HepG2 (cell line): ENCODE data around the gene ABHD17A. TPM values are rescaled to one million over a fixed set of nuclear protein-coding genes. Genes with fewer than 3 reads are reported as not detected.
A peak's percentile ranks its signal among the peaks of the same experiment; 100 is the strongest.

Experiments used
- CBX1 ChIP-seq: IDR thresholded peaks from one replicate; pipeline ENCODE4 v1.6.1; 2016; ENCODE audit warnings: antibody characterized with exemption, low read depth
- DNMT1 ChIP-seq: sonication (generic); formaldehyde crosslinking; IDR thresholded peaks from 2 replicates; pipeline ENCODE4 v1.5.1; 2020; ENCODE audit warnings: mild to moderate bottlenecking, missing genetic modification reagents
- KLF6 ChIP-seq: IDR thresholded peaks from 2 replicates; pipeline ENCODE4 v1.8.0; 2016; ENCODE audit warnings: missing biosample characterization, missing genetic modification reagents
- LCORL ChIP-seq, 2 experiments: fragments of 450-650 bp in 1 of 2; sonication (generic) in 1 of 2; formaldehyde crosslinking in 1 of 2; IDR thresholded peaks; 2 replicates each; pipeline versions ENCODE4 v1.5.0 to v1.6.1; 2017 to 2020; ENCODE audit warnings: antibody characterized with exemption in 1 of 2, missing genetic modification reagents in 1 of 2
- MAZ ChIP-seq, 2 experiments: sonication (generic) in 1 of 2; formaldehyde crosslinking in 1 of 2; IDR thresholded peaks; 2 replicates each; pipeline versions ENCODE4 v1.5.0 to v1.6.1; 2012 to 2020; ENCODE audit warnings: low read depth in 2 of 2, mild to moderate bottlenecking in 2 of 2, borderline replicate concordance in 1 of 2, improper control_type of control experiment in 1 of 2, low read length in 1 of 2, missing genetic modification reagents in 1 of 2, moderate library complexity in 1 of 2
- MIER2 ChIP-seq: IDR thresholded peaks from 2 replicates; pipeline ENCODE4 v1.6.1; 2016; ENCODE audit warnings: missing biosample characterization, missing genetic modification reagents
- RBM39 ChIP-seq: fragments of 200-400 bp; formaldehyde crosslinking; IDR thresholded peaks from one replicate; pipeline ENCODE4 v1.6.1; 2018; ENCODE audit warnings: antibody characterized with exemption, mild to moderate bottlenecking, low read depth, low read length; ENCODE audit not compliant: poor library complexity, severe bottlenecking
- ZBTB20 ChIP-seq: sonication (generic); formaldehyde crosslinking; IDR thresholded peaks from 2 replicates; pipeline ENCODE4 v1.8.1; 2023; ENCODE audit warnings: missing genetic modification reagents, low read depth, mild to moderate bottlenecking, borderline replicate concordance
- ZFP41 ChIP-seq: sonication (generic); formaldehyde crosslinking; IDR thresholded peaks from 2 replicates; pipeline ENCODE4 v1.4.0; 2020; ENCODE audit warnings: mild to moderate bottlenecking, missing genetic modification reagents, borderline replicate concordance
- ZFX ChIP-seq: sonication (generic); formaldehyde crosslinking; IDR thresholded peaks from 2 replicates; pipeline ENCODE4 v1.4.0; 2020; ENCODE audit warnings: mild to moderate bottlenecking, low read depth, missing genetic modification reagents, moderate library complexity
- ZNF235 ChIP-seq: sonication (generic); formaldehyde crosslinking; IDR thresholded peaks from 2 replicates; pipeline ENCODE4 v1.8.1; 2023; ENCODE audit warnings: mild to moderate bottlenecking, missing genetic modification reagents, borderline replicate concordance
- ZNF383 ChIP-seq: sonication (generic); formaldehyde crosslinking; IDR thresholded peaks from 2 replicates; pipeline ENCODE4 v1.4.0; 2020; ENCODE audit warnings: missing genetic modification reagents, mild to moderate bottlenecking, borderline replicate concordance
- ZNF501 ChIP-seq: sonication (generic); formaldehyde crosslinking; IDR thresholded peaks from 2 replicates; pipeline ENCODE4 v1.5.1; 2020; ENCODE audit warnings: mild to moderate bottlenecking, moderate library complexity, missing genetic modification reagents
- ZNF737 ChIP-seq: sonication (generic); formaldehyde crosslinking; IDR thresholded peaks from 2 replicates; pipeline ENCODE4 v1.5.0; 2020; ENCODE audit warnings: missing genetic modification reagents, mild to moderate bottlenecking, borderline replicate concordance
- polyA plus RNA-seq, 8 experiments: library from polyadenylated mRNA; depleted of rRNA in 3 of 8; stranded (reverse) in 7 of 8; unstranded in 1 of 8; fragments of >200 nt; fragmentation: Illumina TruSeq in 4 of 8; extraction: Trizol in 4 of 8; gene quantifications; 2 replicates each; pipeline versions ENCODE4 v1.2.1 to v1.2.3, GENCODE V29; 2011 to 2016; ENCODE audit warnings: low read depth in 4 of 8, missing spikeins in 1 of 8, mixed read lengths in 1 of 8; ENCODE audit not compliant: insufficient read depth in 1 of 8
- total RNA-seq, 5 experiments: library from RNA; depleted of rRNA; stranded (reverse); fragments of >200 nt; fragmentation: Illumina TruSeq; extraction: Trizol; gene quantifications; 2 replicates each; pipeline ENCODE4 v1.2.3, GENCODE V29; 2016; ENCODE audit warnings: low read depth in 1 of 5
- TF ChIP-seq, protein P1 (sequence below): sonication (generic); formaldehyde crosslinking; IDR thresholded peaks from 2 replicates; pipeline ENCODE4 v1.8.1; 2023; ENCODE audit warnings: mild to moderate bottlenecking, inconsistent platforms, moderate library complexity, missing genetic modification reagents, borderline replicate concordance
- TF ChIP-seq, protein P2 (sequence below): sonication (generic); formaldehyde crosslinking; IDR thresholded peaks from 2 replicates; pipeline ENCODE4 v1.5.1; 2020; ENCODE audit warnings: mild to moderate bottlenecking, moderate library complexity, missing genetic modification reagents
- TF ChIP-seq, protein P3 (sequence below): sonication (generic); formaldehyde crosslinking; IDR thresholded peaks from 2 replicates; pipeline ENCODE4 v1.5.1; 2020; ENCODE audit warnings: mild to moderate bottlenecking, missing genetic modification reagents, moderate library complexity
- TF ChIP-seq, protein P4 (sequence below): sonication (generic); formaldehyde crosslinking; IDR thresholded peaks from 2 replicates; pipeline ENCODE4 v1.5.1; 2020; ENCODE audit warnings: mild to moderate bottlenecking, missing genetic modification reagents, moderate library complexity
- TF ChIP-seq, protein P5 (sequence below): sonication (generic); formaldehyde crosslinking; IDR thresholded peaks from 2 replicates; pipeline ENCODE4 v1.4.0; 2020; ENCODE audit warnings: missing genetic modification reagents

Gene ABHD17A
- total and polyA plus RNA-seq, 2 of the 13 experiments (the other 11 are each of a cell fraction or from before 2014, with no cell fraction given) = 27.7 to 40.8 TPM

DNA sequence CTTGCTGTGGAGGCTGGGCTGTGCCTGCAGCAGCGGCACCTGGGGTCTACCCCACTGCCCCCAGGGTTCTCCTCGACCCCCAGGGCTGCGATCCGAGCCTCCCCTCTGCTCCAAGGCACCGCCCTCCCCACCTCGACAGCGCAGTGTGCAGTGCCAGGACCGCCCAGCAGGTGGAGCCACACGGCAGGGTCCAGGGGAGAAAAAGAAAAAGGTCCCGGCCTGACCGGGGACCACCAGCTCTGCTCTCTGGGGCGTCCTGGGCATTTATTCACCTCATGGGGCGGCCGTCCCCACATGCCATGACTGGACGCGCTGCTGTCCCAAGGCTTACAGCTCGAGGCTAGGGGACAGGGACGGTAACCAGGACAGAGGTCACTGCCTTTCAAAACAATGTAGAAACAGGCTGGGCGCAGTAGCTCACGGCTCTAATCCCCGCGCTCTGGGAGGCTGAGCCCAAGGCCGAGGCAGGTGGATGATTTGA lies 47.6 kb downstream of the ABHD17A start (continued):
- TF ChIP-seq RBM39 (peak; percentile 47), KLF6 (CRISPR knock-in tag) (no peak), LCORL (IDR thresholded peaks at IDR 0.05) (no peak), LCORL (CRISPR knock-in tag; IDR thresholded peaks at IDR 0.05) (peak; percentile 45; the same call in 1 of the 2 replicates), ZNF235 (CRISPR knock-in tag) (no peak), ZNF501 (CRISPR knock-in tag) (peak; percentile 82), ZNF383 (CRISPR knock-in tag) (0 out of 2 replicates have a peak, but pooled peaks have one; percentile 50), ZFX (peak; percentile 25; the same call in 1 of the 2 replicates), ZBTB20 (CRISPR knock-in tag) (no peak), MAZ (IDR thresholded peaks at IDR 0.05; ENCODE audit: borderline replicate concordance, low read depth, low read length) (peak; percentile 59; the same call in 1 of the 2 replicates), MAZ (CRISPR knock-in tag; IDR thresholded peaks at IDR 0.05; ENCODE audit: low read depth) (peak; percentile 75), DNMT1 (CRISPR knock-in tag) (0 out of 2 replicates have a peak, but pooled peaks have one; percentile 60), MIER2 (no peak), ZNF737 (no peak), ZFP41 (CRISPR knock-in tag) (no peak), CBX1 (no peak)
- TF ChIP-seq, protein P1, sequence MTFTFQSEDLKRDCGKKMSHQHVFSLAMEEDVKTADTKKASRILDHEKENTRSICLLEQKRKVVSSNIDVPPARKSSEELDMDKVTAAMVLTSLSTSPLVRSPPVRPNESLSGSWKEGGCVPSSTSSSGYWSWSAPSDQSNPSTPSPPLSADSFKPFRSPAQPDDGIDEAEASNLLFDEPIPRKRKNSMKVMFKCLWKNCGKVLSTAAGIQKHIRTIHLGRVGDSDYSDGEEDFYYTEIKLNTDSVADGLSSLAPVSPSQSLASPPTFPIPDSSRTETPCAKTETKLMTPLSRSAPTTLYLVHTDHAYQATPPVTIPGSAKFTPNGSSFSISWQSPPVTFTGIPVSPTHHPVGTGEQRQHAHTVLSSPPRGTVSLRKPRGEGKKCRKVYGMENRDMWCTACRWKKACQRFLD (CRISPR knock-in tag) = no peak
- TF ChIP-seq, protein P2, sequence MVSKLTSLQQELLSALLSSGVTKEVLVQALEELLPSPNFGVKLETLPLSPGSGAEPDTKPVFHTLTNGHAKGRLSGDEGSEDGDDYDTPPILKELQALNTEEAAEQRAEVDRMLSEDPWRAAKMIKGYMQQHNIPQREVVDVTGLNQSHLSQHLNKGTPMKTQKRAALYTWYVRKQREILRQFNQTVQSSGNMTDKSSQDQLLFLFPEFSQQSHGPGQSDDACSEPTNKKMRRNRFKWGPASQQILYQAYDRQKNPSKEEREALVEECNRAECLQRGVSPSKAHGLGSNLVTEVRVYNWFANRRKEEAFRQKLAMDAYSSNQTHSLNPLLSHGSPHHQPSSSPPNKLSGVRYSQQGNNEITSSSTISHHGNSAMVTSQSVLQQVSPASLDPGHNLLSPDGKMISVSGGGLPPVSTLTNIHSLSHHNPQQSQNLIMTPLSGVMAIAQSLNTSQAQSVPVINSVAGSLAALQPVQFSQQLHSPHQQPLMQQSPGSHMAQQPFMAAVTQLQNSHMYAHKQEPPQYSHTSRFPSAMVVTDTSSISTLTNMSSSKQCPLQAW = peak; percentile 88
- TF ChIP-seq, protein P3, sequence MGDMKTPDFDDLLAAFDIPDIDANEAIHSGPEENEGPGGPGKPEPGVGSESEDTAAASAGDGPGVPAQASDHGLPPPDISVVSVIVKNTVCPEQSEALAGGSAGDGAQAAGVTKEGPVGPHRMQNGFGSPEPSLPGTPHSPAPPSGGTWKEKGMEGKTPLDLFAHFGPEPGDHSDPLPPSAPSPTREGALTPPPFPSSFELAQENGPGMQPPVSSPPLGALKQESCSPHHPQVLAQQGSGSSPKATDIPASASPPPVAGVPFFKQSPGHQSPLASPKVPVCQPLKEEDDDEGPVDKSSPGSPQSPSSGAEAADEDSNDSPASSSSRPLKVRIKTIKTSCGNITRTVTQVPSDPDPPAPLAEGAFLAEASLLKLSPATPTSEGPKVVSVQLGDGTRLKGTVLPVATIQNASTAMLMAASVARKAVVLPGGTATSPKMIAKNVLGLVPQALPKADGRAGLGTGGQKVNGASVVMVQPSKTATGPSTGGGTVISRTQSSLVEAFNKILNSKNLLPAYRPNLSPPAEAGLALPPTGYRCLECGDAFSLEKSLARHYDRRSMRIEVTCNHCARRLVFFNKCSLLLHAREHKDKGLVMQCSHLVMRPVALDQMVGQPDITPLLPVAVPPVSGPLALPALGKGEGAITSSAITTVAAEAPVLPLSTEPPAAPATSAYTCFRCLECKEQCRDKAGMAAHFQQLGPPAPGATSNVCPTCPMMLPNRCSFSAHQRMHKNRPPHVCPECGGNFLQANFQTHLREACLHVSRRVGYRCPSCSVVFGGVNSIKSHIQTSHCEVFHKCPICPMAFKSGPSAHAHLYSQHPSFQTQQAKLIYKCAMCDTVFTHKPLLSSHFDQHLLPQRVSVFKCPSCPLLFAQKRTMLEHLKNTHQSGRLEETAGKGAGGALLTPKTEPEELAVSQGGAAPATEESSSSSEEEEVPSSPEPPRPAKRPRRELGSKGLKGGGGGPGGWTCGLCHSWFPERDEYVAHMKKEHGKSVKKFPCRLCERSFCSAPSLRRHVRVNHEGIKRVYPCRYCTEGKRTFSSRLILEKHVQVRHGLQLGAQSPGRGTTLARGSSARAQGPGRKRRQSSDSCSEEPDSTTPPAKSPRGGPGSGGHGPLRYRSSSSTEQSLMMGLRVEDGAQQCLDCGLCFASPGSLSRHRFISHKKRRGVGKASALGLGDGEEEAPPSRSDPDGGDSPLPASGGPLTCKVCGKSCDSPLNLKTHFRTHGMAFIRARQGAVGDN = peak; percentile 79
- TF ChIP-seq, protein P4, sequence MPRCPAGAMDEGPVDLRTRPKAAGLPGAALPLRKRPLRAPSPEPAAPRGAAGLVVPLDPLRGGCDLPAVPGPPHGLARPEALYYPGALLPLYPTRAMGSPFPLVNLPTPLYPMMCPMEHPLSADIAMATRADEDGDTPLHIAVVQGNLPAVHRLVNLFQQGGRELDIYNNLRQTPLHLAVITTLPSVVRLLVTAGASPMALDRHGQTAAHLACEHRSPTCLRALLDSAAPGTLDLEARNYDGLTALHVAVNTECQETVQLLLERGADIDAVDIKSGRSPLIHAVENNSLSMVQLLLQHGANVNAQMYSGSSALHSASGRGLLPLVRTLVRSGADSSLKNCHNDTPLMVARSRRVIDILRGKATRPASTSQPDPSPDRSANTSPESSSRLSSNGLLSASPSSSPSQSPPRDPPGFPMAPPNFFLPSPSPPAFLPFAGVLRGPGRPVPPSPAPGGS (CRISPR knock-in tag) = peak; percentile 35; the same call in 1 of the 2 replicates
- TF ChIP-seq, protein P5, sequence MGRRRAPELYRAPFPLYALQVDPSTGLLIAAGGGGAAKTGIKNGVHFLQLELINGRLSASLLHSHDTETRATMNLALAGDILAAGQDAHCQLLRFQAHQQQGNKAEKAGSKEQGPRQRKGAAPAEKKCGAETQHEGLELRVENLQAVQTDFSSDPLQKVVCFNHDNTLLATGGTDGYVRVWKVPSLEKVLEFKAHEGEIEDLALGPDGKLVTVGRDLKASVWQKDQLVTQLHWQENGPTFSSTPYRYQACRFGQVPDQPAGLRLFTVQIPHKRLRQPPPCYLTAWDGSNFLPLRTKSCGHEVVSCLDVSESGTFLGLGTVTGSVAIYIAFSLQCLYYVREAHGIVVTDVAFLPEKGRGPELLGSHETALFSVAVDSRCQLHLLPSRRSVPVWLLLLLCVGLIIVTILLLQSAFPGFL (CRISPR knock-in tag) = no peak
